ENCODE data around the gene CADM1.

GRCh38 chr11:115548878-115549528 lies 44.8 kb upstream of the CADM1 start:
- TF ChIP-seq CTCF (conservative IDR thresholded peaks at IDR 0.05 in 1 of 2, IDR thresholded peaks at IDR 0.05 in 1 of 2; ENCODE audit: extremely low read depth in 1 of 2, insufficient read depth in 1 of 2, low read depth in 1 of 2, low read length in 2 of 2) (no peak), EZH2 (IDR thresholded peaks at IDR 0.05; ENCODE audit: borderline replicate concordance, low read length) (no peak)
